Measurements from ENCODE around the gene SMIM32. TPM values are rescaled to one million over a fixed set of nuclear protein-coding genes. Genes with fewer than 3 reads are reported as not detected.
A peak's percentile ranks its signal among the peaks of the same experiment; 100 is the strongest.

Gene SMIM32
- total RNA-seq, 1 donor from 2014 or later, result not detected

DNA sequence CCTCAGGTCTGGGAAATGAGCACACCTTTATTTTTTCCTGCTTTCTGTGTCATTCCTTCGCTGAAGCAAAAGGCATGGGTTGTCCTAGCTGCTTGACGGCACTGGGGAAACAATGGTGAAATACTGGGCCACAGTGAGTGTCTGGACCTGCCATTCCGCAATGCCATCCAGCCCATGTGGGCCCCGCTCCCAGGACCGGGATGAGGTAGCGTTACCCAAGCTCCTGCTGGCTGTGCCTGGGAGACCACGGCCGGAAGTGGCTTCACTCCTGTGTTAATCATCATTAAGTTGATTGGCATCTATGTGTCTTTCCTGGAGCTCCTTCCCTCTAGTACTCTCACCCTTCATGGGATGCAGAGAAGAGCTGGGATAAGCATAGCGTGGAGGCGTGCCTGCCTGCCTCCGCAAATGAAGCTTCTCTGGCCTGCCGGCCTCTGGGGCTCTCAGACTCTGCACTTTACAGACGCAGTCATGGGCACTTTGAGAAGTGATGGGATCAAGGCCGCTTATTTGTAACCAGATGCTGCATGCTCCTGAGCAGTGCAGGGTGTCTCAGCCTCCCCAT is 16.5 kb upstream of the SMIM32 start:
- DNase-seq (ENCODE audit: low spot score), result peak; percentile 33
- intact Hi-C loops (cut with DNase I), result no loop called here

DNA sequence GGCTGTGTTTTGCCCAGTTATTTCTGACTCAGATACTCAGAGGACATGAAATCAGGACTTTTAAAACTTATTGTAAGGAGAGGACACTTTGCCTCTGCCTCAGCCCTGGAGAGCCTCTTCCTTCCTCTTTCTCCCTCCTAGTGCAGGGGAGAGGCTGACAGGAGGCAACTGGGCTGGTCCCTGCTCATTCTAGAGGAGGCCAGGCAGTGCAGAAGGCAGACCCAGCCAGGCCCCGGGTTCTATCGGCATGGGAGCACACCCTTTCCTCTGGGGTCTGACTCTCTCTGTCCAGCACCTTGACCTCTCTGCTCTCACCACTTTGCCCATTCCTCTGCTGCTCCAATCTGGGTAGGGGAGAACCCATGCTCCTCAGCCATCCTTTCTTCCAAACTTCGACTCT is 16.0 kb upstream of the SMIM32 start:
- DNase-seq (ENCODE audit: low spot score), result peak; percentile 44
- intact Hi-C loops (cut with DNase I), result no loop called here

DNA sequence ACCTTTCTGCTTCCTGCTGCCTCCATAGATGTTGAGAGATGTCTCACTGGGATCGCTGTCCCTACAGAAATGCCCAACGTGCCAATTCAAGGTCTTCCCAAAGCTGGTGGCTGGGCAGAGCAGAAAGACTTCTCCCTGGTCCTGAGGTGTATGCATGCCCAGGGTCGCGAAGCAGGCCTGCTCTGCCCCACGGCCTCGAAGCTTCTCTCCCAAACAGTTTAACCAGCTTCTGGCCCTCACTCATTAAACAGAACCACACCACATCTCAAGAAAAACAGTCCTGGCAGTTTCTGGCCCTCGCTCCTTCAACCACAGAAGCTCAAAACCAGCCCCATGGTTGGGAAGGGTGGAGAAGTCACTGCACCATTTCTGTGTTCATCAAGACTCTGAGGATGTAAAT is 14.7 kb upstream of the SMIM32 start:
- intact Hi-C loops (cut with DNase I), result no loop called here
- DNase-seq (ENCODE audit: low spot score), result peak; percentile 68

DNA sequence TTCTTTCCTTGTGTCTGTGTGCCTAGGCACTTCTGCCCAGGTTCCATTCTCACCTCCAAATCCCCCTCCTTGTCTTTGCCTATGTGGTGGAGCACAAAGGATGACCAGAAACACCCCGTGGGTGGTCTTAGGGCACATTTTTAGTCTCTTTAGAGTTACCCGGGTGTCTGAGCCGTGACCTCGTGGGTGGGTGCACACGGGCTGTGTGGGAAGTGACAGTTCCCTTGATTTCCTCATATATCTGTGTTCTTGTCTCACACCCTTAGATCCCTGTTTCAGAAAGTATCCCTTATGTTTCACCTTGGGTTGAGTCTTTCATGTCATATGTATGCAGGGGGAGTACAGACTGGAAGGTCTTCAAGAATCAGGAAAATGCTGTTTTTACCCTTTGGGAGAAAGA is 13.4 kb upstream of the SMIM32 start:
- no peak for DNase-seq (ENCODE audit: low spot score)
- intact Hi-C loops (cut with DNase I), result no loop called here

DNA sequence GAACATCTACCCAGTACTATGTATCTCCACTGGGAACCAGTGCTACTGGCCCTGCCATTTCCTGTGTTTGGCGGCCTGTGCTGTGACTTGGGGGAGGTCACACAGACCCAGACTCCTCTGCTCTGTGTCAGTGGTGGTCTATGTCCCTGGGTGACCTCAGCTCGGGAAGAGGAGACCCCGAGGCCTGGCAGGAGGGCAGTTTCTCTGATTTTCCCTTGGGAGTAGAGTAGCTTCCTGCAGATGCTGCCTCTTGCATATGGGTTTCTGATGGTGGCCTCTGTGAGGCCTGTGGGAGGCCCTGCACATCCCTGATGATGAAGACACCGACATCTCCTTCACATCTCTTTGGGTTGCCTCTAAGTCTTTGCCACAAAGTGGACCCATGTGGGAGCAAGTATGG is 13.0 kb upstream of the SMIM32 start:
- peak; percentile 46 for DNase-seq (ENCODE audit: low spot score)
- intact Hi-C loops (cut with DNase I), result no loop called here

DNA sequence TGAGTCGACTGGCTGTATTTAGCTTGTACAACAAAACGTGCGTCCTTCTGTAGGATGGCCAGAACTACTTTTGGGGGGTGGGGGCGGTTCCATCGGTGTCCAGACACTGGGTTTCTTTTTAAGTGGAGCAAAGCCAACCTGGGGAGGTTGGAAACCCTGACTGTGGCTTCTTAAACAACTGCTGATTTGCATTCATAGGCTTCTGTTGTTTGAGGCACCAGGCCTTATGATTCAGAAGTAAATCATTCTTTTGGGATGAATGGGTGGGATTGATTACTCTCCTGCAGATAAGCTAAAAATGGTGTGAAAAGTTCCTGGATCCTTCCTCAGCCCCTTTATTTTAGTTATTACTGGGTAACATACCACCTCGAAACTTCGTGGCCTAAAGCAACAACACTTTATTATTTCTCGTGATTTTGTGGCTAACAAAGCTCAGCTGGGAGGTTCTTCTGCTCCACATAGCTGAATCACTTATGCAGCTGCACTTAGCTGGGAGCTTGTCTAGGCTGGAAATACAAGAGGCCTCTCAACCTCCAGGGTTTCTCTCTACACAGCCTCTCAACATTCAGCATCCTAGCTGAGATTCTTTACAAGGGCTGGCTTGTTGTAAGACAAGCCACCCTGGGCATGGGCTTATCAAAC is 12.2 kb upstream of the SMIM32 start:
- DNase-seq (ENCODE audit: low spot score), result no peak
- intact Hi-C loops (cut with DNase I), result no loop called here

DNA sequence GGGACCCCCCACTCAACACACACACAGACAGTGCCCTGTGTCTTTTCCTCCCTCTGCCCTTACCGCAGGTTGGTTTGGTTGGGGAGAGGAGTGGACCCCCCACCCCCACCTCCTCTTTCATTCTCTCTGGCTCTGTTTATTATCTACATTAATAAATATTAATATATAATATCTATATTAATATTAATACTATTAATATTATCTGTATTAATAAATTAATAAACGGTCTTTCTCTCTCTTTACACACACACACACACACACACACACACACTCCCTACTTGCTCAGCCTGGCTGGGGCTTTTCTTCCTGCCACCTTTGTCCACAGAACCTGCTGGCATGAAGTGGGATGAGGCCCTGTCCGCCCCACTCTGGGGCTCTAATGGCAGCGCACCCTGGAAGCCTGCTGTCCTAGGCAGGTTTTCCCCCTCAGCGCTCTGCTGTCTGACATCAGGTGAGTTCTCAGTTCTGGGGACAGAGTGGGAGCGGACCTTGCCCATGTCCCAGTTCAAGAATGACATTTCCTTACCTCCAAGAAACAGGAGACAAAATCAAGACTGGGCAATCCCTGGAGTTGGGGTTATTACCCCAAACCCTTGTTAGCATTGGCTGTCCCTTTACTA is 10.5 kb upstream of the SMIM32 start:
- no peak for DNase-seq (ENCODE audit: low spot score)
- intact Hi-C loops (cut with DNase I), result no loop called here

DNA sequence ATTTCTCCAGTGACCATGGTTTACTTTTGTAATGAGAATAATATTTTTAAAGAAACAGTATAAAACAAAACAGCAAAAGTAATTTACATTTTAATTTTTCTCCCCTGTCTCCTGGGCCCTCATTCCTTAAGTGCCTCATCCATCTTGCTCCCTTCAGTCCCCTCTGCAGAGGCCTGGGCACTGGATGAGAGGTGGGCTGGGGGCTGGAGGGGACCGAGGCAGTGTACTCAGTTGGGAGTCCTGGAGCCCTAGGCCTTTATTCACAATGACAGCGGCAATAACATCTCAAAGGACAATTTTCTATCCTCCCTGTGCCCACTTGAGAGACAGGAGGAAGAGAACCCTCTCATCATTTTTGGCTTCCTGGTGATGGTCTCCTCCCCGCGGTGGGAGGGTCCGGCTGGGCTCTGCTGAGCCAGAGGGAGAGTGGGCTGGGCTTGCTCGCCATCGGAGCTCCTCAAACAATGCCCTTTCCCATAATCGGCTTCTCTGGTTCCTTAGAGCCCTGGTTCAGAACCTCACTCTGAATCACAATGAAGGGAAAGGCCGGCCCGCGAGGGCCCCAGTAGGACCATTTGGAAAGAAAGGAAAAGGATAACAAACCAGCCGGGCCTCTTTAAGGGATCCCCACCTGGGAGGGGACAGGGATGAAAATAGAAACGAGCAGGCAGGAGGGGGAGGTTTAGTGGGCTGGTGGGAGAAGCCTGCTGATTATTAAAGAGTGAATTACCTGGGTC is 9.7 kb upstream of the SMIM32 start:
- no peak for DNase-seq (ENCODE audit: low spot score)
- intact Hi-C loops (cut with DNase I), result no loop called here

DNA sequence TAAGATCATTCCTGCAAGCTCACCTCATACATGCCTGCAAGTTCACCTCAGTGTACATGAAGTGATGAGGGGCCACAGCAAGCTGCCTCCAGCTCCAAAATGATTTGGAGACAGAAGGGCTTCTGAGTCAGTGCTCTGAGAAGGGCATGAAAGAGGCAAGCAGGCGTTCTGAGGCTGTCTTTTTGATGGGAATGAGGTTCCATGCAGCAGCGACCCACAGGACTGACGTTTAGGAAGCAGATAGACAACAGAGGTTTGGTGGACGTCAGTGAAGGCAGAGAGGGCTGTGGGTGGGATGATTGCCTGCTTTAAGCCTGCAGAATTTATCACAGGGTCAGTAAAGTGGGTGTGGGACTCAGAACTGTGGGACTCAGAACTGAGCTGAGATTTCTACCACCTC is 8.9 kb upstream of the SMIM32 start:
- intact Hi-C loops (cut with DNase I), result no loop called here
- no peak for DNase-seq (ENCODE audit: low spot score)

DNA sequence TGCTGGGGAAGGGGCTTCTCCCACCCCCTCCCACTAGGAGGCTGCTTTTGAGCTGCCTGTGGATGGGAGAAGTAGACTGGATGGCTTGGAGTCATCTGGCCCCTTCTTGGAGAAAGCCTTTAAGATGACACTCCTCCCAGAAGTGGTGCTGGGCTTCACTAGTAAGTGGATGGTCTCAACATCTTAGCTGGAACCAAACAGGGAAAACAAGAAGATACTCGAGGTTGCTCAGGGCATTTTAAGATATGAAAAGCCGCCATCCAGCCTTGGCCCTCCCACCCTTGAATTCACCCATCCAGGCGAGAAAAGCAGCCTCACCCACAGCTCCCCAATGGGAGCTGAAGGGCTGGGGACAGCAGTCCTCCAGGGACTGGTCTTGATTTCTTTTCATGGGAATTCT is 7.8 kb upstream of the SMIM32 start:
- DNase-seq (ENCODE audit: low spot score), result no peak
- intact Hi-C loops (cut with DNase I), result no loop called here

DNA sequence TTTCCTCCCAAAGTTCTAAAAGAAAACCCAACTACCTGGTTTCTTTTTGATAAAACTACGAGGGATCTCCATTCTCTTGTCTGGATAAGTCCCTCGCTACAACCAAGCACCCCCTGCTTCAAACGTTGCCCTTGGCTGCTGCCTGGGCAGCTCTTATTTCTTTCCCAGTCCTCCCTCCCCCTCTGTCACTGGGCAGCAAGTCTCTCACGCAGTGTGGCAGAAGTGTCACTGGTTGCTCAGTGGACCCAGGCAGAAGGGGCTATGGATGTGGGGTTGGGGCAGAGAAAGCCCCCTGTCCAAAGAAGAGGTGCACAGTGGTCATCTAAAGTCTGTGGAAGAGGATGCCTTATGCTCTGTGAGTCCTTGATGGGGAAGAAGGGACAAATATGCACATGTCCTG is 7.2 kb upstream of the SMIM32 start:
- DNase-seq (ENCODE audit: low spot score), result no peak
- intact Hi-C loops (cut with DNase I), result no loop called here

DNA sequence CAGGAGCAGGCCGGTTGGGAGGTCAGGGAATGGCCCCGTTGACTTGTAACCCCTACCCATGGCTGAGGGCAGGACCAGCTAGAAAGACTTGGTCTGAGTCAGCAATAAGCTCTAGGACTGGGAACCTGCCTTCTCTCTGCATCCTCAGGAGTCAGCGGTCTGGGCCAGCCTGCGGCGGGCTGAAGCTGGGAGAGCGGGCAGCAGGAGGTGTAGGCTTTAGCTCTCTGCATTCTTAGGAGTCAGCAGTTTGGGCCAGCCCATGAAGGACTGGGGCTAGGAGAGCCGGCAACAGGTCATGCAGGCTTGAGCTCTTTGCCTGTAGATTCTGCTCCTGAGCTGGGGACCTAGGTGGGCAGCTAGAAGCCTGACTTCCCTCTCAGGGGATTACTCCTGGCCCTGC is 6.4 kb upstream of the SMIM32 start:
- intact Hi-C loops (cut with DNase I), result no loop called here
- DNase-seq (ENCODE audit: low spot score), result no peak

DNA sequence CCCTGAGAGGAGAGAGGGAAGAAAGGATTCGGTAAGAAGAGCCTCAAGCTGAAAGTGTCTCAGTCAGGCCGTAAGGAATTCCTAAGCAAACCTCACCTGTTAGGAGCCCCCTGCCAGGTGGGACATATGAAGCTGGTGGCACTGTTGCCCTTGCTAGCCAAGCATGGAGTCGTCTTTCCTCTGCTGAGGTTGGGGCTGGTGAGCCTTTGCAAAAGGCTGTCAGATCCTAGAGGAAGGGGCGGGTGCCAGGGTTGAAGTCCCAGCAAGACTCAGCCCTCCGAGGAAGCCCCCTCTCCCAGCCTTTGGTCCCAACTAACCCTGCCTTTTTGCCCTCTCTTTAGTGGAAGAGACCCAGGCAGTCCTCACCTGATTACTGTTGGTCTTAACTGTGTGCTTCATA is 5.5 kb upstream of the SMIM32 start:
- DNase-seq (ENCODE audit: low spot score), result no peak

DNA sequence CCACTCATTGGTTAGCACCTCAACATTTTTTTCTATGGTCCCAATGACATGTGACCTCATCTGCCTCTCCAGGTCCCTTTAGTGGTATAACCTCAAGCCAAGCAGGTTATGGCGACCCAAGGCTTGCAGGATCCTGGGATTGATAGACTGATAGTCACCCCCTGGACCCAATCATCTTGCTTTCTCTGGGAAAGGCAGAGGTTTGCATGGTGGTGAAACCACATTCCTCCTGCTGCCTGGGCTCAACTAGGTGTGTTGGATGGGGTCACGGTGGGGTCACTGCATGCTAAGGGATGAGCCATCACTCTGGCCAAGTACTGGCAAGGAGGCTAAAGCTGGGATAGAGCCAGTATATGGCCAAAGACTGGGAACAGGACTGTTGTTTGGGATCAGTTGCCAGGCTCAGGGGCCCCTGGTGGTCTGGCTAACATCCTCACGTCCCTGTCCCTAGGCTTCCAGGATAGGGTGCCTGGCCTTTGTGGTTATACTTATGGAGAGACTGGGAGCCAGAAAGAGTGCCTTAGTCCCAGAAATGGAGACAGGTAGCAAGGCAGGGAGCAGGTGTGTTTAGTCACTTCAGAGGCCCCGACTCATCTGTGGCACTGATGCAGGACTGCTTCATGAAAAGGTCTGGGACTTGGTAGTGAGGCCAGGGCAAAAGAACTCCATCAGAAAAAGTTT is 4.6 kb upstream of the SMIM32 start:
- DNase-seq (ENCODE audit: low spot score), result no peak
- intact Hi-C loops (cut with DNase I), result no loop called here

More for the DNA sequence above, 5.5 kb upstream of the SMIM32 start:
- intact Hi-C loops (cut with DNase I), result no loop called here

DNA sequence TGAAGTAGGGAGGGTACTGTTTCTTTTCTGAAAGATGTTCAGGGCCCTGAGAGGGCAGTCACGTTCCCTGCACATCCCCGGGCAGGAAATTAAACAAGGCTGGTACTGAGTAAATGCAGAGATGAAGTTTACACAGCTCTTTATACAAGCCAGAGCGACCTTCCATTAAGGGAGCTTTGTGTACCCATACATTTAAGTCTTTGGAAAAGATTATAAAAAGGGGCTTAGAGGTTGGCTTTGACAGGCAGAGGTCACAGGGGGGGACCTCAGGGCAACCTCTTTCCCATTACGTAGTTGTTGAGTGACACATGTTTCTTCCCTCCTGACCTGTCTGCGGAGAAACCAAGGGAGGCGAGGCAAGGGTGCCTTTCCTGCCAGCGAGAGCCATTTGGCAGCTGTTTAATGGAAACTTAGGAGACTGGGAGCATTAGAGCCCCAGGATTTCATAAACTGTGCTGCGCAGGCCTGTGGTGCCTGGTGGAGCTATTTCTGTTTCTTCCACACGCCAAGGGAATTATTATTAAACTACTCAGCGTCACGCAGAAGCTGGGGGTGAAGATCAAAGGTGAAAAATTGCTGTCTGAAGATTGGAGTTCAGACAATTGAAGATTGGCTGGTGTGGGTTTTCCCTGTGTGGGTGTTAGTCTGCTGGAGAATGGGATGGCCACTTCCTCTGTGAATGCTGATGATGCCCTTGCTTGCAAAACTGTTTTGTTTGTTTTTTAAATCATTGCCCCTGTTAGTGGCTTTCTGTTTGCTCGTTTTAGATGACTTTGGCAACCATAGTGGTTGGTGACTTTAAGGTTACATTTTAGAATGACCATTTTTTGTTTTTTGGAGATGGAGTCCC is 3.2 kb upstream of the SMIM32 start:
- no peak for DNase-seq (ENCODE audit: low spot score)
- intact Hi-C loops (cut with DNase I), result no loop called here

DNA sequence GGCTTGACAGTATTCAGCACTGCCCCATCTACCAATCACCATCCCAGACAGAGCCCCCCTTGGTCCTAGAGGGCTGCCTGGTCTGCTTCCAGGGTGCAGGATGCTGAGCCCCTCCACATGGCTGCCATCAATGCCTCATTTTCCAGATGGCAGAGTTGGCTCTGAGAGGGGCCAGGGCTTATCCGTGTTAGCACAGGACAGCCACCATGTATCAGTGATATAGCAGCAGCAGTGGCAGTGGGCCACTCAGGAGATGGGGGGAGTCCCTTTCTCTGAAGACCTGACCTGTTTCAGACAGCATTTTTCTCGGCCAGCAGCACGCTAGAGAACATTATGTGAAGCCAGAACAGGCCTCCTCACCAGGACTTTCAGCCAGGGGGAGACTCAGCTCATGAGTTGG is 1.6 kb upstream of the SMIM32 start:
- intact Hi-C loops (cut with DNase I), result no loop called here
- DNase-seq (ENCODE audit: low spot score), result no peak

DNA sequence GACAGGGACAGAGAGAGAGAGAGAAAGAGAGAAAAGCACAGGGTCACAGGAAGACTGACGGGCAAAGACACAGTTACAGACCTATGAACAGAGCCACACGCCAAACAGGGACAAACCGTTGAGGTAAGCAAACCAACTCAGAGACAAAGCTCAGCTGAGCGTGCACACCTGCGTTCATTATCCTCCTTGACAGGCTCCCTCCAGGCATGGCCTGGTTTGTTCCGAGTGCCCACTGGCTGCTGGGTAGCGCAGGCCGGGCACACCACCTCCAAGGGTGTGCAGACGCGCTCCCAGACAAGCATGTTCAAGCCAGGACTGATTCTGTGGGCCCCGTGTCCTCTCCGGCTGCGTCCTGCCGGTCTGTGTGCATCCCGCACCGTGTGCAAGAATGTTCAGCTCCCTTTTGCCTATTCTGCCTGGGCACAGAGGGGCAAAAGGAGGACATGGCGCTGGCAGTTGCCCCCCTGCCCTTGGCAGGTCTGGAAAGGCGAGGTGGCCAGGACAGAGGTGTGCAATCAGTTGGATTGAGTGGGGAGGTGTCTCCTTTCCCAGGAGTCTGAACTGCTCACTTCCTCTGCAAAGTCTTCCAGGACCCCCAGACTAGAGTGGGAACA is 467 bp upstream of the SMIM32 start:
- no peak for DNase-seq (ENCODE audit: low spot score)
- intact Hi-C loops (cut with DNase I), result no loop called here

DNA sequence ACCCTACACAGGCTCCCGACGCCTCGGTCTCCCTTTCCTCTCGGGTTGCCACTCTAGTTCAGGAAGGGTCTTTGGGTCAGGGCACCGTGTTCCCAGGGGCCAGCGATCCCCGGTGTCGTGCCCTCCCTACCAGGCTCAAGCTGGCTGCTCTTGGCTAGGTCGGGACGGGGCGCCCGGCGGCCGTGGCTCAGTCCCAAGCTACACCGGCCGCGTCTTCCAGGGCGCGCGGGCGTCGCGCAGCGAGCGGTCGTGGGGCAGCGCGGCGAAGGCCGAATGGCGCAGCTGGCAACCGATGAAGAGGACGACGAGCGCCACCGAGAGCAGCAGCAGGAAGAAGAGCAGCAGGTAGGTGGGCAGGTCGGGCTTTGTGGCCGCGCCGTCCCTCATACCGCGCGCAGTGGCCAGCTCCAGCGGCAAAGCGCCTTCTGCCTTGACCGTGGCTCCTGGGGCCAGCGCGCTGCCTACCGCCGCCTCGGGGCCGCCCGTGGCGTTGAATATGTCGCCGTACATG is 892 bp downstream of the SMIM32 start:
- intact Hi-C loops (cut with DNase I), result no loop called here
- no peak for DNase-seq (ENCODE audit: low spot score)
